ENCODE measurements around the gene CD47. TPM values are rescaled to one million over a fixed set of nuclear protein-coding genes. Genes with fewer than 3 reads are reported as not detected.

CD47 gene
- total RNA-seq, 1 donor from 2014 or later: 352 TPM

DNA sequence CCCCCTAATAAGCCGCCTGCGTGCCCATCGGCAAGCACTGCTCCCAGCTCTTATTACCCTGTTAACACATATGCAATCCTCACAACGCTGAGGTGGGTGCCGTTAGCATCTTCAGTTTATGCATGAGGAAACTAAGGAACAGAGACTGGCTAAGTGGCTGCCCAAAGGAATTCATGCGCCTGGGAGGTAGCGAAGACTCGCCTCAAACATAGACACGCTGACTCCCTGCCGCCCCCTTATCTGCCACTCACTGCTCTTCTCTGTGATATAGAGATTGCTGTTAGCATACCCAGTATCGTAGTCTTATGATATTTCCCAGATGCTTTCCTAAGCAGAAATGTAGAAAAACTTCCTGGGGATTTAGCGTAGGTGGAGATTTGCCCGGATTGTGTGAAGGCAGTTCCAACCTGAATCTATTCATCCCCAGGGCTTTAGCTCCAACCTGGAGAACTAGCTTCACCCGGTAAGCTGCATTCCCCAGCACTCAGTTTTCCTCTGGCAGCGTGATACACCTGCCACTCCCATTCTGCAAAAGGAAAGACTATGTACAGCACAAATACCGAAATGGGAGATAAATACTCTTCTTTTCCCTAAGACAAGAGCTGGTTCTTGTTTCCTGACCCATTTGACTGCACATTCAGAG lies 23.7 kb upstream of the CD47 start:
- no peak for DNase-seq

DNA sequence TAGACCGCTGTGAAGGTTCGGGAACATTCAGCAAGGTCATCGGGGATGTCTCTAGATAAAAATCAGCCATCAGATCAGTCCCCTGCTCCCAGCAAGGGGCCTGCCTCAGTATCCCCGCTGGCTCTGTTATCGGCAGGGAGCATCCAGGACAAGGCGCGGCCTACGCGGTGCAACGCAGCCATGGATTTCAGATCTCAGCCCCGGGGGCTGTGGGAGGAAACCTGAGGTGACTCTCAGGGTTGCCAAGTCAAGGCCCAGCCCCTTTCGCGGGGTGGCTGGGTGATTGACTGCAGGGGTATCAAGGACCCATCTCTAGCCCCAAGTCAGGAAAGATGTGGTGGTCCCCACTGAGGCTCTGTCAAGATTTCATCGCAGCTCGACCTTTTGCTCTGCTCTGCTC lies 23.1 kb upstream of the CD47 start:
- no peak for DNase-seq

DNA sequence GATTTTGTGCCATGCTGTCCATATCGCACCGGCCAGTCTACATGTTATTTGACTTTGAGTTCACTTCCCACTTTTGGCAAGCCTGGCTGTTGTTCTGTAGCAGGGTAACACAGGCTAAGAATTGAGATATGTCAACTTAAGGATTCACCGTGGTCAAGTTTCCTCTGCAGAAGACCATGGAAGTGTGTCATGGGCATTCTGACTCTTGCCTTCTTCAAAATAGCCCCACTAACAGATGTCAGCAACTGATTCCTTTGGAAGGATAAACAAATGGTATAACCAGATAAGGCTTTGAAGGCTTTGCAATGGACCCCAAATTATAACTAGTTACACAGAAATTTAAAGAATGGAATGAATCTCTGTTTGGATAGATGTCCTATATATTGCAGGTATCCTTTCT lies 20.1 kb upstream of the CD47 start:
- no peak for DNase-seq

DNA sequence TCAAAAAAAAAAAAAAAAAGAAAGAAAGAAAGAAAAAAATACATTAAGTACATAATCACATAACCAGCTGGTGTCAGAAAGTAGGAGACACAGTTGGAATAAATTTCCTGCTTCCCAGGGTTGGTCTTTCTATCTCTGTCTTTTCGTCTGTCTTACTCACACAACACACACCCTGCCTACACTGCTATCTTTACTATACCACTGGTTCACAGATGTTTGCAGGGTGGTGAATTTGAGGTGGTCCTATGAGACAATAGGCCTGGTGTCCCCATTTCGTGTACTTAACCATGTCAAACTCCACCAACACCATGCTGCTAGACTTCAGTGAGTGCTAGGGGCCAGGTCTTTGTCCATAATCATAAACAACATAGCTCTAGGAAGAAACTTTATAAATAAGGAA lies 17.6 kb upstream of the CD47 start:
- DNase-seq: no peak

DNA sequence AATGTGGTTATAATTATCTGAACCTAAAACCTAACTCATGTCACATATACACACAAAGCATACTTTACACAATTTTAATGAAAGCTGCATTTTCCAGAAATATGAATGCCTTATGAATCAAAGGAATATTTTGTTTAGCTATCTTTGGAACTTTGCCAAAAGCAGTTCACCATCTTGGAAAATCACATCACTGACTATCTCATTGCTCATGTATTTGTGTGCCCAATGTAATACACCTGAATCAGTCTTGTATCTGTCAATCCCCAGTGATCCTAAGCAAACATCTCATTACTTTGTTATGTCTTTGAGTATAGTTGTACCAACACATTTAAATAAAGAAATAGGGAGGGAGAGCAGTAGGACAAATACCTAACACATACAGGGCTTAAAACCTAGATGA lies 15.6 kb upstream of the CD47 start:
- DNase-seq: no peak

DNA sequence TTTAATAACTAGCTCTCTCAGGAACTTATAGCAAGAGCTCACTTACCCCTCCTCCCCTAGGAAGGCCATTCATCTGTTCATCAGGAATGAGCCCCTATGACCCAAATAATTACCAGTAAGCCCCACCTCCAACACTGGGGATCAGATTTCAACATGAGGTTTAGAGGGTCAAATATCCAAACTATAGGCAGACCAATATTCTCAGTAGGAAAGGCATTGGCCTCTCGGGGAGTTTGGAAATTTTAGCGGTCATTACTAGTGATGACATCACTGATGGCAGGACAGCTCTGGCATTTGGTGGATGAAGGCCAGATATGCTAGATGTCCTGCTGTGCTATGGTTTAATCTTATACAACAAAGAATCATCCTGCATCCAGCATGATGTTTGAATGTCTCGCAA lies 15.2 kb upstream of the CD47 start:
- DNase-seq: no peak

DNA sequence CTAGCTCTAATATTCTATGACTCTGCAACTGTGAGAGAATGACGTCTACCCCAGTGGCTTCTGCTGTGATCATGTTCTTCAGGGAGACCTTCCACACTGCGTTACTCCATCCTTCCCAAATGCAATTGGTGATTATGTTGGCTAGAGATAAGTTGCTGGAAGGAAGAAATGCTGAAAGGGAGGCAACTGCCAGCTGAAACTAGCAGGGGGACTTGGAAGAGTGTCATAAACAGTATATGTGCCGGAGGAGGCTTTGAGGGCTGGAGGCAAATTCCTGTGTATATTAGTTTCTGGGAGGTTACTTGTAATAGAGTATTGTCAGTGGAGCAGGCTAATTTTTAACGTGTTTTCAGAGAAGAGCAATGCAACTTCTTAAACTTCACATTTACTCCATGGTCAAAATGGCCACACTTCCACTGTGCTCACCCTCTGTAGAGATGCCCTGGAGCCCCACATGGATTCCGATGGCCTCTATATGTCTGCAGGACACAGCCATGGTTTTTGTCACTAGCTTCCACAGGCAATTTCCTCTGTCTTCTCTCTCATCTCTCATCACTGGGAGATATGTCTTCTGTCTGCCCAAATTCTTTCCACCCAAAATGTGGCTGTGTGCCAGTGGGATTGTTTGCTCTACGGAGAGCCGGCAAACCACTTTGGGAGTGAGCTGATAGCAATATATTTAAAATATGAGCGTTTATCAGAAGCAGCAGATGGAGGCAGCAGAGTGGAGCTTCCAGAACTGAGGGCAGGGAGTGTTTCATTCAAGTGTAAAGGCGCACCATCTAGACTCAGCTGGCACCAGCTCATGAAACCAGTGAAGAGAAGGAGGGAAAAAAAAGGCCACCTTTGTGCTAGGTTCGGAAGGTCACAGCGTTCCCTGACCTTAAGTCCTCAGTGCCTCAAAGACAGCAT lies 13.3 kb upstream of the CD47 start:
- no peak for DNase-seq

DNA sequence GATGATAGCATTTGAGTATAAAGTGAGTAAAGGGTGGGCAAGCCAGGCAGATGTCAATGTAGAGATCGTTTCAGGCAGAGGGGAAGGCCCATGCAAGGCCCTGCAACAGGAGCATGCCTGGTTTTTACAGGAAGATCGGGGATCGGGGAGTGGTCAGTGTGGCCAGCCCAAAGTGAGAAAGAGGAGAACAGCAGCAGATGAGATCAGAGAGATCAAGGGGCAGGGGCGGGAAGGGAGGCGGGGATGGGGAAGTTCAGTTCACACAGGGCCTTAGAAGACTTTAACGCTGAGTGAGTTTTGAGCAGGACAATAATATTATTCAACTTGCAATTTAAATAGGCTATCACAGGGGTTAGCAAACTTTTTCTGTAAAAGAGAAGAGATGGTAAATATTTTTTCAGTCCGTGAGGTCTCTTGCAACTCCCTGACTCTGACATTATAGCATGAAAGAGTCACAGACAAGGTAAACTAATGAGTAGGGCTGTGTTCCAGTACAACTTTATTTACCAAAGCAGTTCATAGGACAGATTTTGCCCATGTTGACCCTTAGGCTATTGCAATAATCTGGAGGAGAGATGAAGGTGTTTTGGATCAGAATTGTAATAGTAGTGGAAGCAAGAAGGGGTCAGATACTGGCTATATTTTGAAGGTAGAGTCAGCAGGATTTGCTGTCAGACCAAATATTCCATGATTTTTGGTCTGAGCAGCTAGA lies 12.4 kb upstream of the CD47 start:
- DNase-seq: no peak

DNA sequence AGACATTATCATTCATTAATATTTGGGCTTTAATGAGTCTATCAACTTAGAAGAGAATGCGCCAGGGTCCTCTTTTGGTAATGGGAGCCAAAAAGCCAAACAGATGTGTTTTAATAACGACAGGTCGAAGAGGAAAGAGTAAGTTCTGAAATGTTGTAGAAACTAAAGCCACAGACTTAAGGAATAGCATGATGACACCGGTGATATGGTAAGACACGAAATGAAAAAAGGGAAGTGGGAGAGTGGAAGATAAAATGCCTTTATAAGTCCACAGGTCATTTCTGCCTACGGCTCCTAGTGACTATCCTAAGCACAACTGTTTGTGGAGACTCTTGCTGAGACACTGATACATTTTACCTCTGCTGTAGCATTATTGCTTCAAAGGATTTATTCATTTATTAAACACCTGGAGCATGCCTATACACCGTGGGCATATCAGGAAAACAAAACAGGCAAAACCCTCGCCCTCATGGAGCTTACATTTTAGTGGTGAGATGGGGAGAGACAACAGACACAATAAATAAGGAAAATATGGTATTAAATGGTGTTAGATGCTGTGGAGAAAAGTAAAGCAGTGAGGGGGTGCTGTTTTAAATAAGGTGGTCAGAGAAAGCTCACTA lies 11.7 kb upstream of the CD47 start:
- DNase-seq: no peak

DNA sequence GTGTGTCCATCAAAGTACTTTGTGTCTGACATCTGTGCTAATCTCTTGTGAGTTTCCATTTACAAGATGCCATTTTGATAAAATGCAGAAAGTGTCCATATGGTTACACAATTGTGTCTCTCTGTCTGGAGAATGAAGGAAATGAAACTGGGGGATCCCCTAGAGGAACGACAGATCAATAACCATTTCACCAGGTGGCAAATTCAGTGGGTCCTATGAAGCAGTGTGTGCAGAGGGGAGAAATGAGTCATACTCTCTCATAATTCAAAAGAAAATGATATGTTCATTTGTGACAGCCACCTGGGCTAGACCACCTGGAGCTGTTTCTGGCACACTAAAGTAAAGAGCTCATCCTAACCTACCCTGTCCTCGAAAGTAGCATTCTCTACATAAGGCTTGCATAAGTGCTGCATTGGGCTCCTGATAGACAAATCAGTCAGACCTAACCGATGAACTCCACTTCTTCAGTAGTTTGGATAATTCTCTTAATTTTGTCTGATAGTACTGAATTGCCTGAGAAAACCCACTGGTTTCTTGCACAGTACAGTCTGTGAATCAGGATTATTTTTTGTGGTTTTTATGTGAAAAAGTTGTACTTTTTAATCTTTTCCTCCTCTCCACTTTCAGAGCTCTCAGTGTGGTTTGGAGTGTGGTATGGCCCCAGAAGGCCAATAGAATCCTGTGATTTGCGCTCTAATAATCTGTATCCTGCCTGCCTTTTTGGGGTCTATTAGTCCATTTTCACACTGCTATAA lies 10.3 kb upstream of the CD47 start:
- no peak for DNase-seq

DNA sequence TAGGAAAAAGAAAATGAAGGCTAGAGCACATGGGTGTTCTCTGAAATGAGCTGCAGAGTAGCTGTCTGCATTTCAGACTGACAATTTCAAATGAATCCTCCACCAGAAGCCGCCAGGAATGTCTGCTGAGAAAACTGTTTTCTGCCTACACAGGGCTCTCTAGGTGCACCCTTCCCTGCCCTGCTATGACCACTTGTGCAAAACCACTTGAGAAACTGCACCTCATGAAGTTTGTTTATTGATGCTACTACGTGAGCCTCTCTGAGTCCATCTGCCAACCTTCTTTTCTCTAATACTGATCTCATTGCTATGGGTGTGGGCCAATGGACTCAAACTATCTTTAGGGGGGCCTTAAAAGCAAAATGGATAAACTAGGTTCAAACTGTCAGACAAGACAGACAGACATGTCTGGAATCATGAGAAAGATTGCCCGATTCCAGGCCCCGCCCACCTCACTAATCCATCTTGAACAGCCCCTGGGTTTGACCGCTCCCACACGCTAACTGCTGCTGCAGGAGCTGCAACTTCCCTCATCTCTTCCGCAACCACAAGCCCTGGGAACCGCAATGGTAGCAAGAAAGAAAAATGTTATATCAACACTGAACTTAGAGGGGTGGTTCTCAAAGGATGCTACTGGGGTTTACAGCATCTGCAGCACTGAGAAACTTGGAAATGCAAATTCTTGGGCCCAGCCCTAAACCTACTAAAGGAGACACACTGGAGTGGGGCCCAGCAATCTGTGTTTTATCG lies 9.0 kb upstream of the CD47 start:
- DNase-seq: no peak

DNA sequence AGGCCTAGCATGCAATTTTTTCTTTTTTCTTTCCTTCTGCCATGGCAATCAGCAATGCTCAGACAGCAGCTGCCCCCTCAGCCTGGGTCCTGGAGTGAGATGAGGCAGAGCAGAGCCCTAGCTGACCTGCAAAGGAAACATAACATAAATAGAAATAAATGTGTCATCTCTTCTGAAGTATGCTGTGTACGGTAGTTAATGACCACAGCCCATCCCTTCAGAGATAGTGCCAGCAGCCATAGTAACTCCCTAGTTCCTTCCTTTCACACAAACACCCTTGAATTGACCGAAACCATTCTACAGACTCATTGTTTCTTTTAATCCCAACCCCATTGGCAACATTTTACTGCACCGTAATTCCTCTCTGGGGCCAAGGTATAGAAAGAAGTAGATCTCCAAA lies 8.4 kb upstream of the CD47 start:
- DNase-seq: no peak

DNA sequence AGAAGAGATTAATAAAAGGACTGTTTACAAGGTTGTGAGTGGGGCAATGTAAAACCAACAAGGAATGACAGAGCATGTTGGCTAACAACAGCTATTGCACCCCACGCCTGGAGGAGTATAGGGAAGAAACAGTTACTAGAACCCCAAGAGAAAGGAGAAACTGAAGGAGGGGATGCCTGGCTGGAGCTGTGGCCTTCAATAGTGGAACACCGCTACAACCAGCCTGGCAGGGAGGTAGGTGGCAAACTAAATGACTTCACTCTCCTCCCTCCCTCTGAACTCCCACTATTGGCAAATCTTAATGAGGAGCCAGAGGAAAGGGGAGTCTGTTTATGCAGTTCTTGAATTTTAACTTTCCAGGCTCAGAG lies 7.2 kb upstream of the CD47 start:
- no peak for DNase-seq

DNA sequence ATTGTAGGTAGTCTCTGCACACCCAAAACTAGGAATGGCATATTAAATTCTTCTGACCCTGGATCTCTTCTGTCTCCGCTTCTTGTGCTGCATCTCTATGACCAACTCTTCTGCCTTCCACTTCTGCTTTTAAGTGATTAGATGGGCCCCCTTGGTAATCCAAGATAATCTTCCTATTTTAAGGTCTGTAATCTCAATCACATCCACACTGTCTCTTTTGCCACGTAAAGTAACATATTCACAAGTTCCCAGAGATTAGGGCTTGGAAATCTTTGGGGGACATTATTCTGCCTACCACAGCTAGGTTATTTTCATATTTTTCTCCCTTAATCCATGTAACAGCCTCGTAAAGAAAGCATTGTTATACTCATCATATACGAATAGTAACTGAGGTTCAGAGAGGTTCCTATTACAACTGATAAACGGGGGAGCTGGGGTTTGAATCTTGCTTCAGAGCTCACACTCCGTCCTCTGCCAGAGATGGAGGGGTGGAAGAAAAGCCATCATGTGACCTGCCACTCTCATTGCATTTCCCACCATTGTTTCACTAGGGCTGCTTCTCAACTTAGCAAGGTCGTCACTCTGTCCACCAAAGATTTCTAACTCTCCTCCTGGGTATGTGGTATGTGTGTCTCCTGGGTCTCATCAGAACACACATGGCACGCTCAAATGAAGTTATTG lies 6.6 kb upstream of the CD47 start:
- no peak for DNase-seq

DNA sequence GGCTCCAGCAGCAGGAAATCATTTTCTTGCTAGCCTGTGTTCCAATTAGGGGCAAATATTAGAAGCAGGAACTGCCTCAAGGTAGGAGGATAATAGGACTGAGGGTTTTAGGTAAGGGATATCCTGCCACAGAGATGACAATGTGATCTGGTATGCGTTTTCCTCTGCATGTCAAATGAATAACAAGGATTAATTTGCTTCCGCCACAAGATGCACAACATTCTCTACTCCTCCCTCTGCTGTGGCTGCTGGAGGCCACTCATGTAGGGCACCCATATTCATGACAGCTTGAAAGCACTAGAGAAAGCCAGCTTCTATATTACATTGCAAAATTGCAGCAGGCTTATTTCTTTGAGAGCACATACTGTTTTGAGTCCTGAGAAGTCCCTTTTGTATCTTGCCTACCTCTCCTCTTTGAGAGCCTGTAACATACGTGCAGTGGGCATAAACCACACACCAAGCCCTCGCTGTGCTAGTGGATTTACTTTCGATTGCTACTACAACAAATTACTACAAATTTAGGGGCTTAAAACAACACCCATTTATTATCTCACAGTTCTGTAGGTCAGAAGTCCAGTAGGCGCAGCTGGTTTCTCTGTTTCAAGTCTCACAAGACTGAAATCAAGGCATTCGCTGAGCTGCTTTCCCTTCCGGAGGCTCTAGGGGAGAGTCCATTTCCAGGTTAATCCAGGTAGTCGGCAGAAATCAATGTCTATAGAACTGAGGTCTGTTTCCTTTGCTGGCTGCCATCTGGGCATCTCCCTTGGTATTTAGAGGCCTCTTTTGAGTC lies 5.9 kb upstream of the CD47 start:
- no peak for DNase-seq

DNA sequence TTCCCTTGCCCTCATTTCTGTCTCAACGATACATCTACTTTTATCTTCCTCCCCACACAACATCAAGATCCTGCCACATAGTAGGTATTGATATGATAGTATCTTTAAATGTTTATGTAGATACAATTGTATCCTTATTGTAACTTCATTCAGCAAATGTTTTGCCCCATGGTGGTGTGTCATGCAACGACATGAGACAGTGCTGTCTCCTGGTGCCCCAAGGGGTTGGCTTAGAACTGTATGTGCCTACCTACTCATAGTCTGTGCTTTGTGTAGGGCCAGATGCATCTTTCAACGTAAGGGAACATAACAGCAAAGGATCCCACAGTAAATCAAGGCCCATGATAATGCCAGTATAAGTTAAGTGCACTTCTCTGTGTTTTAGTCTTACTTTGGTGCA lies 2.8 kb upstream of the CD47 start:
- no peak for DNase-seq

DNA sequence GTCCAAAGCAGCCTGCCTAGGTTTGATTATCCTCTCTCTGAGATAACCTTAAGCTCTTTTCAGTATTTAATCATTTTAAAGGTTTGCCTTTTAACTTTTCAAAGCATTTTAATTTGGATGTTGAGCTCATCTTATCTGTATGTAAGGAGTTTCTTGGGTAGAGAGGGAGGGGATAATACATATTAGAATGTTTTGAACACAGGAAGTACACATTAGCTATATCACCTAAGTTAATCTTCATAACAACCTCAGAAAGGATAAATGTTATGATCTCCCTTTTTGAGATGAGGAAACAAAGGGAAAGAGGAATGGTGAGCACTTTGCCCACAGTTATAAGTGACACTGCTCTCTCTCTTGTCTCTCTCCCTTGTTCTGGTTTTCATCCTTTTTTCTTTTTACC lies 2.2 kb upstream of the CD47 start:
- DNase-seq: no peak

DNA sequence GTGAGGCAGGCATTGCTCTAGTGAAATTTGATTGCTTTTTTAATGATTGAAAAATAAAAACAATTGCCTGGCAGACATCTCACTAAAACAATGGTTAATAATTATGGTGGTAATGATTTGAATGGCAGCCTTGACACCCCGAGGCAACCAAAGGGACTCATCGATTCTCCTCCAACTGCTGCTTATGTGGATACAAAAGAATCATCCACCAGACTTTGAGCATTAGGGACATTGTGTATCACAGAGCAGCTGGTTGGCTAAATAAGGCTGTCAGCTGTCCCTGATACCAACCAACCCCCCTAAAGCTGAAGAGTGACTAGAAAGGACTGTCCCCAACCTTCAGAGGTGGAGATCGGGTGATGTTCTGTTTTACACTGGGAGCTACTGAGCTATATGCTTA lies 1.7 kb upstream of the CD47 start:
- DNase-seq: no peak

DNA sequence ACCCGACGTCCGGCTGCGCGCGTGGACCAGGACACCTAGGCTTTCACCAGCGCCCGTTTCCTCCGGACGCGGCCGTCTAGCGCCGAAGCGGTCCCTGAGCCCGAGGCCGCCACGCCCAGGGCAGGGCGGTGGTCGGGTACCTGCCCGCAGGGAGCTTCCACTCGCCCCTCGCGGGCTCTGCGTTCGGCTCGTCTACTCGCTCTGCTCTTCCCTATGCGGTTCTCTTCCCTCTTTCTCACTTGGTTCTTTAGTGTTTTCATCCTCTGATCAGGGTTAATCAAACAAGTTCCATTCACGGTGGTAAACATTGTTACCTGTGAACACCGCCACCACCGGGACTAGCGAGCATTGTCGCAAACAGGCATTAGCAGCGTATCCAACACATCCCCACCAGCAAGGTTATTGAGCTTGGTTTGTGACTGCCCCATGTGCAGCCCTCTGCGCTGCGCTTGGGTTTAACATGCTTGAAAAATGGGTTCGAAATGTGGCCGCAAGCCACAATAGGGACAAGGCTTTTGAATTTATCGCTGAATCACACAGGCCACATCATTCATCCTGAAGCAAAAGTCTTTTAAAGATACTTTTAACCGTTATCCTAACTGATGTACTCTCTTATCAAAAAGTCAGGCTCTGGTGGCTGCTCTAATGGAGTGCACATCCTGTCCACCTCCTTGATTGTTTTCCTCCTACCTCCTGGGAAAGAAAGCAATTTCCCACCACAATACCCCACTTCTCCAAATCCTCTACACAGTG lies 843 bp upstream of the CD47 start:
- no peak for DNase-seq

All from occipital lobe (tissue), 2 donors.